Adrenal gland (tissue), 12 donors: ENCODE results near the gene ZSCAN10. TPM values are rescaled to one million over a fixed set of nuclear protein-coding genes. Genes with fewer than 3 reads are reported as not detected.
A peak's percentile ranks its signal among the peaks of the same experiment; 100 is the strongest.

ENCODE experiments used
- DNase-seq, 7 donors: peaks; one replicate each; pipeline ENCODE4 v3.0.0-alpha.2; 2019 to 2020
- H3K27ac ChIP-seq, 5 donors: fragments of 200-600 bp; sonication (generic) in 4 of 5; 1 replicate in 3 of 5; 2 replicates in 2 of 5; pipeline versions ENCODE4 v1.5.1 to v1.8.0; 2016 to 2020; ENCODE audit warnings: mild to moderate bottlenecking in 1 of 5
- H3K27me3 ChIP-seq: fragments of 200-600 bp; 2 replicates; pipeline ENCODE4 v1.8.0; 2021
- H3K36me3 ChIP-seq, 2 donors: fragments of 200-600 bp; replicated peaks in 1 of 2; 1 replicate in 1 of 2; 2 replicates in 1 of 2; pipeline versions ENCODE4 v1.5.1 to v1.8.0; 2018 to 2022
- H3K4me1 ChIP-seq, 2 donors: fragments of 200-600 bp; replicated peaks in 1 of 2; 1 replicate in 1 of 2; 2 replicates in 1 of 2; pipeline versions ENCODE4 v1.5.1 to v1.8.0; 2018 to 2021
- H3K4me3 ChIP-seq, 4 donors: fragments of 200-600 bp; sonication (generic) in 3 of 4; one replicate each; pipeline ENCODE4 v1.5.1; 2016 to 2018
- H3K9me3 ChIP-seq, 3 donors: fragments of 200-600 bp; sonication (generic) in 1 of 3; replicated peaks in 1 of 3; 1 replicate in 2 of 3; 2 replicates in 1 of 3; pipeline versions ENCODE4 v1.5.1 to v1.8.0; 2016 to 2021
- CTCF ChIP-seq, 6 experiments: fragments of 450-650 bp in 4 of 6; fragments of 200-600 bp in 2 of 6; sonication (generic) in 1 of 6; IDR thresholded peaks; 1 replicate in 5 of 6; 2 replicates in 1 of 6; pipeline versions ENCODE4 v1.5.1 to v1.8.0; 2016 to 2021; ENCODE audit warnings: antibody characterized with exemption in 6 of 6, mild to moderate bottlenecking in 2 of 6, moderate library complexity in 1 of 6
- POLR2A ChIP-seq, 2 donors: fragments of 450-650 bp; IDR thresholded peaks; one replicate each; pipeline ENCODE4 v1.6.1; 2017; ENCODE audit warnings: antibody characterized with exemption in 2 of 2, mild to moderate bottlenecking in 2 of 2, moderate library complexity in 1 of 2
- WGBS, 4 donors: extraction: QIAGEN DNeasy Blood & Tissue Kit in 2 of 4; methylation state at CpG; one replicate each; pipeline versions ENCODE4 v1.1.5 to v1.1.7; 2013 to 2017; 5-methylcytosine and 5-hydroxymethylcytosine counted together
- intact Hi-C, 2 donors: fragments of 100-400 bp; cut with DNase I; formaldehyde crosslinking; loops; one replicate each; pipeline versions ENCODE4 v1.14.1 to v1.15.0; 2022 to 2023
- polyA plus RNA-seq, 3 donors: library from polyadenylated mRNA; stranded (reverse); fragments of 200-250 nt in 2 of 3; fragments of 350-450 nt in 1 of 3; fragmentation: Illumina TruSeq in 1 of 3; extraction: RNeasy Lipid Tissue Mini Kit (QIAGEN cat#74804) in 1 of 3; gene quantifications; one replicate each; pipeline ENCODE4 v1.2.3, GENCODE V29; 2013 to 2014
- total RNA-seq, 9 donors: library from RNA; depleted of rRNA in 4 of 9; stranded (reverse); fragments of >200 nt in 4 of 9; fragments of 120-200 nt in 1 of 9; fragmentation: NEBNext Ultra II Directional in 1 of 9; extraction: Animal tissue kit (Norgen Biotek cat#: 25700) in 1 of 9; gene quantifications; one replicate each; pipeline versions ENCODE4 v1.1.0 to v1.2.4, GENCODE V29; 2013 to 2023
- donor health status: healthy with polysubstance abuse.
- donor health status: Bipolar disorder and iron deficiency.
- donor health status: DM: yes; HTN: yes; CAD: no.
- donor health status: DM: no; HTN: no; CAD: no.
- donor health status: DM: no; HTN: no; CAD: no.
- donor health status: DM: yes; HTN: yes; CAD: no.

The ZSCAN10 gene
- total and polyA plus RNA-seq, 12 donors = 0.11 to 0.50 (median 0.14) TPM; not detected in 8

DNA sequence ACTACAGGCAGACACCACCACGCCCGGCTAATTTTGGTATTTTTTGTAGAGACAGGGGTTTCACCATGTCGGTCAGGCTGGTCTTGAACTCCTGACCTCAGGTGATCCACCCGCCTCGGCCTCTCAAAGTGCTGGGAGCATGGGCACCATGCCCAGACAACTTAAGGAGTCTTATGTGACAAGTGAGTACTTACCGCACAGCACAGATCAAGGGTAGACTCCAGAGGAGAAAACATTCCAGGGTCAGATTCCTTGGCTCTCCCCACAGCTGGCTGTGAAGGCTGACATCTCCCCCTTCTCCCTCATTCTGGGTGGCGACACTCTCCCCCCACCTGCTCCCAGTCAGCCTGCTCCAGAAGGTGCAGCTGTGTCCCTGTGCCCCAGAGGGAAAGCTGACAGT lies 10.6 kb downstream of the ZSCAN10 start:
- intact Hi-C loops = no loop called here

DNA sequence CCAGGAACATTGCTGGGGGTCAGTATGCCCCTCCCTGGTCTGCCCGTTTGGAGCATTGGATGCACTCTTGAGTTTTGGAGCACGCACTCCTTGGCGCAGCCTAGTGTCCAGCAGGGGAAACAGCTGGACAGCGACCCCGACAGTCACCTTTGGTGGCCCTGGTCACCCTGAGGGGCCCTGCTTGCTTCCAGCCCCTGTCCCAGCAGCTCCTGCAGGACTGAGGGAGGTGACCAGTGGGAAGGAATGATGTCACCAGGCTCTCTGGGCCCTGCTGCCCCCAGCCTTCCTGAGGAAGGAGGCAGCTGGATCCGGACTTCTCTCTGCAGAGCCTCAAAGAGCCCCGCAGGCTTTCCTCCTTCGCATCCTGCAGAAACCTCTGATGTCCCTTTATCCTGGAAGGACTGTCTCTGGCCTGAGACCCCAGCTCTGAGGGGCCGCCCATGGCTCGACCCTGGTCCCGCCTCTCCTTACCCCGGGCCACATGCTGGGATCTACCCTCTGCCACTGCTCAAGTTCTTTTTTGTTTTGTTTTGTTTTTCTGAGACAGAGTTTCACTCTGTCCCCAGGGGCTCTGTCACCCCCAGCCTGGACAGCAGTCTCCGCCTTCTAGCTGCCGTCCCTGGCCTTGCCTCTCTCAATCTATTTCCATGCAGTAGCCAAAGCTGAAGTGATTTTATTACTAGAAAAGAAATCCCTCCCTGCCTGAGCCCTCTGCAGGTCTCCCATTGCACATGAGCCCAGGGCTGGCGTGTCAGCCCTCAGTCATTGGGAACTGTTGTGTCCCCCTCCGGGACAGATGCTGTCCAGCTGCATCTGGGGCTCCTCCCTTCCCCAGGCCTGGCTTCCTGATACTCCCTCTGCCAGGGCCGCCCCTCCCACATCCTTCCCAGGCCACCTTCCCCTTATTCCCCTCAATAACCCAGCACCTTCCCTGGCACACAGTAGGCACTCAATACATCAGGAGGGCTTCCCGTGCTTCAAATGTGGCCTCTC lies 11.6 kb downstream of the ZSCAN10 start:
- H3K9me3 ChIP-seq = no peaks in the 10 kb centered on the region
- peak overlapping the region in 2 of 5 donors; percentile 34 to 51 for H3K27ac ChIP-seq
- H3K36me3 ChIP-seq = no peaks in the 10 kb centered on the region
- H3K27me3 ChIP-seq = no peaks in the 10 kb centered on the region
- H3K4me1 ChIP-seq = peaks cover 0 to 4% of the 10 kb centered on the region in 2 donors
- TF ChIP-seq POLR2A (IDR thresholded peaks at IDR 0.05) (no peak), CTCF (IDR thresholded peaks at IDR 0.05) (peak in 1 of 6 experiments; percentile 27)
- peak overlapping the region in 1 of 4 donors; percentile 36 for H3K4me3 ChIP-seq
- 53 to 65% (median 60%) methylated on average over 14 to 18 of the region's 18 CpGs for WGBS, 4 donors
- peak; percentile 33 to 73 (median 48) for DNase-seq
- intact Hi-C loops = no loop called here

More for the DNA sequence above, 10.6 kb downstream of the ZSCAN10 start:
- Histone ChIP-seq H3K36me3 (no peaks in the 10 kb centered on the region), H3K4me1 (peaks cover 0 to 4% of the 10 kb centered on the region in 2 donors), H3K4me3 (no peak overlapping the region), H3K27me3 (no peaks in the 10 kb centered on the region), H3K9me3 (no peaks in the 10 kb centered on the region), H3K27ac (no peak overlapping the region)
- no peak for DNase-seq
- TF ChIP-seq POLR2A (IDR thresholded peaks at IDR 0.05) = no peak
- TF ChIP-seq CTCF (IDR thresholded peaks at IDR 0.05) = no peak
- 52 to 60% (median 57%) methylated on average over 7 of the region's 7 CpGs for WGBS, 4 donors

DNA sequence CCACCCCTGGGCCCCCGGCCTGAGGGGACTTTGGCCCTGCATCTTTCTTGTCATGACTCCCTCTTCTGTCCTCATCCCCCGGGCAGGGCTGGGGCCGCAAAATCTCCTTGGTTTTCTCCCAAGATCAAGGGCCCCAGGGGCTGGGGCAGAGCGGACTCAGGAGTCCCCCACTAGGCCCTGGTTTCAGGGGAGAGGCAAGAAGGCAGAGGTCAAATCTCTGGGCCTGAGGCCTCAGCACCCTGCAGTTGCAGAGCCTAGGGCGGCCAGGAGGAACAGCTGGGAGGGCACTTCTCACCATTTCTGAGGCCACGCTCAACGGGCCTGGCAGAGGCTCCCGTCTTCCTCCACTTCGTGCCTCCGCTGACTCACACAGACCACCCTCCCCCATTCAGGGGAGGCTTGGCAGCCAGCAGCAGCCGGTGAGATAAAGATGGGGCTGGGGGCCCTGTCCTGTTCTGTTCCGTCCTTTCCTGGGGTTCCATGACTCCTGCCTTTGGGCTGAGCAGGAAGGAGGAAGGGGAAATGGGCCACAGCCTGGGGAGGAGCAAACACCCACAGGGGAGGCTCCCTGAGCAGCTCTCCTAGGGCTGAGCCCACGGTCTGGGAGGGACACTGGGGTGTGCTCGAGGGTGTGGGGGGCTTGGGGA lies 12.4 kb downstream of the ZSCAN10 start:
- Histone ChIP-seq H3K36me3 (no peaks in the 10 kb centered on the region), H3K27ac (peak overlapping the region in 2 of 5 donors; percentile 34 to 51), H3K4me1 (peaks cover 0 to 4% of the 10 kb centered on the region in 2 donors), H3K4me3 (peak overlapping the region in 1 of 4 donors; percentile 36), H3K9me3 (no peaks in the 10 kb centered on the region), H3K27me3 (no peaks in the 10 kb centered on the region)
- no peak for DNase-seq
- TF ChIP-seq POLR2A (IDR thresholded peaks at IDR 0.05) = no peak
- 54 to 69% (median 63%) methylated on average over 5 to 14 of the region's 14 CpGs for WGBS, 4 donors
- intact Hi-C loops = no loop called here

DNA sequence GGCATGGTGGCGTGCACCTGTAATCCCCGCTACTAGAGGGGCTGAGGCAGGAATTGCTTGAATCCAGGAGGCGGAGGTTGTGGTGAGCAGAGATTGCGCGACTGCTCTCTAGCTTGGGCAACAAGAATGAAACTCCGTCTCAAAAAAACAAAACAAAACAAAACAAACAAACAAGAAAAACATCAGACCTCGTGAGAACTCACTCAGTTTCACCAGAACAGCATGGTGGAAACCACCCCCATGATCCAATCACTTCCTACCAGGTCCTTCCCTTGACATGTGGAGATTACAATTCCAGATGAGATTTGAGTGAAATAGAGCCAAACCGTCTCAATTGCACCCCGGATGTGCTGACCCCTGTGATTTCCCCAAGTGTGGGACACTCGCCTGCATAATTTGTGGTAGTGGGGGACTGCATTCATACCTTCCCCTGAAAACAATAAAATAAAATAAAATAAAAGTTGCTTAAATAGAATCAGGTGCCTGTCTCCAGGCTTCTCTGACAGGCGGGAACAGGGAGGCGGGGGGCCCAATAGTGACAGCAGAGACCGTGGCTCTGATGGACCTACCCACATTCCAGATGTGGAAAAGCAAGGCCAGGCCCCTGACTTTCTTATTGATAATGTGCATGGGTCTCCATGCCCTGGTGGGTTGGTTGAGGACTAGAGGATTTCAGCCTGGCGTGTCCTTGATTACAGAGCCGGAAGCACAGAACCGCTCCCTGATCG lies 13.1 kb downstream of the ZSCAN10 start:
- DNase-seq = no peak
- no peaks in the 10 kb centered on the region for H3K36me3 ChIP-seq
- TF ChIP-seq POLR2A (IDR thresholded peaks at IDR 0.05) (no peak), CTCF (IDR thresholded peaks at IDR 0.05) (no peak)
- H3K9me3 ChIP-seq = no peaks in the 10 kb centered on the region
- peak overlapping the region in 1 of 5 donors; percentile 51 for H3K27ac ChIP-seq
- intact Hi-C loops = no loop called here
- no peaks in the 10 kb centered on the region for H3K27me3 ChIP-seq
- H3K4me3 ChIP-seq = peak overlapping the region in 1 of 4 donors; percentile 36
- H3K4me1 ChIP-seq = peaks cover 0 to 4% of the 10 kb centered on the region in 2 donors
- WGBS, 4 donors = 71 to 83% (median 81%) methylated on average over 17 of the region's 17 CpGs
